HG03342 (cell line): Measurements from ENCODE around the gene BEND3.
A peak's percentile ranks its signal among the peaks of the same experiment; 100 is the strongest.
"Not testable (repeated sequence)": the region's sequence is repeated elsewhere in the genome, so short reads cannot be mapped to it uniquely, and the experiment has no call there.

Experiments
- ATAC-seq: cut with Tn5 transposase; IDR thresholded peaks from one replicate; pipeline ENCODE4 v1.9.1; 2021; ENCODE audit warnings: mild to moderate bottlenecking, moderate library complexity; ENCODE audit not compliant: unreplicated experiment

Gene BEND3

DNA sequence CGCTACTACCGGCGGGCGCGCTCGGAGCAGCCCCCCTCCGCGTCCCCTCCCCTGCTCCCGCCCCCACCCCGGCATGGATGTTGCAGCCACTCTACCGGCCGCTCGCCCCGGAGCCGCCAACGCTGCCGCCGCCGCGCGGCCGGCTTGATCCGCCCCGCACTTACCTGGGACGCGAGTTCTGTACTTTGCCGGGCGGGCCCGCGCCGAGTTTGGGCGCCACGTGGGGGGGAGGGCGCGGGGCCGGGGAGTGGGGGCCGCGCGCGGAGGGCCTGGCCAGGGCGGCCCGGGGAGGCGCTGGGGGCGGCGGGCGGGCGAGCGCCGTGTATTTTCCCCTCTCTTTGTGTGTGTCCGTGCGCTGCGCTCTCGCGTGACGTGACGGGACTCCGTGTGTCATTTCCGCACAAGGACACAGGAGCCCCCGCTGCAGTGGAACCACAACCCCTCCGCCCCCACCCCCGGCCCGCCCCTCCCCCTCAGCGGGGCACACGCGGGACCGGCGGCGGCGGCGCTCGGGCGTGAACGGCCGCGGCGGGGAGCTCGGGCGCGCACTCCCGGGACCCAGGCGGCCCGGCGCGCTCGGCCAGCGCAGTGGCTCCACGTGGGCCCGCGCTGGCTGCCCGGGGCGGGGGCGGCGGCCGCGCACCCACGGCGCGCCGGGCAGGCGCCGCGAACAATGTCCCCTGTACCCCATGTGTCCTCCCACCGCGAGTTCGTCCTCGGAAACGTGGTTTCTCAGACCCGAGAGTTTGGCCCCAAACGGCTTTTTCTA lies at the start of gene BEND3:
TSS of gene BEND3 (minus strand) at position 590 of the 769 bp plus-strand sequence. CDS start 16,230 bp downstream, outside the sequence.
- ATAC-seq = peak; percentile 26

DNA sequence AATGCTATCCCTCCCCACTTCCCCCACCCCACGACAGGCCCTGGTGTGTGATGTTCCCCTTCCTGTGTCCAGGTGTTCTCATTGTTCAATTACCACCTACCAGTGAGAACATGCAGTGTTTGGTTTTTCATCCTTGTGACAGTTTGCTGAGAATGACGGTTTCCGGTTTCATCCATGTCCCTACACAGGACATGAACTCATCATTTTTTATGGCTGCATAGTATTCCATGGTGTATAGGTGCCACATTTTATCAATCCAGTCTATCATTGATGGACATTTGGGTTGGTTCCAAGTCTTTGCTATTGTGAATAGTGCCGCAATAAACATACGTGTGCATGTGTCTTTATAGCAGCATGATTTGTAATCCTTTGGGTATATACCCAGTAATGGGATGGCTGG lies 49.0 kb upstream of the BEND3 start:
- ATAC-seq = not testable (repeated sequence)

- ATAC-seq = no peak
Observed at GRCh38 chr6:107161521-107161920, 46.2 kb upstream of the BEND3 start.

DNA sequence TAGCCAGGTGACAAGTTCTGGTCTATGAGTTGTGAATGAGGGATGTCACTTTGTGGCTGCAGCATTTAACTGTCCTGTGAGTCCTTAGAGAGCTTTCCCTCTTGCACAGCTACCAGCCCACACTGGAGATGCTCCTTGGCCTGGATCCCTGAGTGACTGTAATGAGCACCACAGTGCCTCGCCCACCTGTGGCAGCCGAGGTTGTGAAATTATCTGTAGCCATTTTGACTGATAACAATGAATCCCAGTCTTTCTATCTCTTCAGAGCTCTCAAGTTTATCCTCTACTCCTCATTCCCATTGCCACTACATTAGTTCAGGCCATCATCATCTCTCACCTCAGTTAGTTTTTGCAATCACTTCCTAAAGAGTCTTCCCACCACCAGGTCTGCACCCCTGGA lies 41.3 kb upstream of the BEND3 start:
- no peak for ATAC-seq

GRCh38 chr6:107154801-107155160 lies 39.5 kb upstream of the BEND3 start:
- no peak for ATAC-seq

DNA sequence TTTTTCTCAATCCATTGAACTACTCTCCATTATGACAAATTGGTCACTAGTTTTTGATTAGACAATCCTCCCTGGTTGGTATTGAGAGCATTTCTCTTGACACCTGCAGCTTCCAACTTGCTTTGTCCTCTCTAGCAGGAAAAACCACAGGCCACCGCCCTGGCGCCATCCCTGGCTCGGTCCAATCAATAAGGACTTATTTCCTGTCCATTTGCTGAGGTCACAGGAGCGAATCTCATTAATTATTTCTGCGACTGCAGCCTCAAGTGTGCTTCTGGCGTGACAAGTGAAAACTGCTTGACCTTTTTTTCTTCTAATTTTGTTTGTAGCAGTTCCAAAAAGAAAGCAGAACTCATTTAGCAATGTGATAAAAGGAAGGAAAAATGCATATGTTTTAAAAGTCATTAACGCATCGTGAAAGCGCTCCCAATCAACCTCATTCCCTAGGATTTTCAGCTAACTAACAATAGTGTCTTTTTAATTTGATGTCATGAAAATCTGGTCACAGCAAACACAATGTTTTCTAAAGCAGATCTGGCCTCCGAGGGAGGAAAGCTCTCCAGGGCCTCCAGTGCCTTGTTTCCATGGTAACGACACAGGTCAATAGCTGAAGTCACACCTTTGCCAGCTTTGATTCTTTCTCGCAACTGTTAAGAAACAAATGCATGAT lies 39.0 kb upstream of the BEND3 start:
- ATAC-seq = no peak

- no peak for ATAC-seq
Observed at GRCh38 chr6:107152638-107153430, 37.5 kb upstream of the BEND3 start.

DNA sequence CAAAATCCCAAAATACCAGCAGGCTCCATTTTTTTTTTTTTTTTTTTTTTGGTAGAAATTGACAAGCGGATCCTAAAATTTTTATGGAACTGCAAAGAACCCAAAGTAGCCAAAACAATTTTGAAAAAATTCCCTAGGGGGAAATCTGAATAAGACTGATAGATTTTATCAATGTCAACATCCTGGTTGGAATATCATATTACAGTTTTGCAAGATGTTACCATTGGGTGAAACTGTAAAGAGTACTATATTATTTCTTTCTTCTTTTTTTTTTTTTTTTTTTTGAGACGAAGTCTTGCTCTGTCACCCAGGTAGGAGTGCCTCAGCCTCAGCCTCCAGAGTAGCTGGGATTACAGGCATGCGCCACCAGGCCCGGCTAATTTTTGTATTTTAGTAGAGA lies 29.4 kb upstream of the BEND3 start:
- ATAC-seq = no peak

DNA sequence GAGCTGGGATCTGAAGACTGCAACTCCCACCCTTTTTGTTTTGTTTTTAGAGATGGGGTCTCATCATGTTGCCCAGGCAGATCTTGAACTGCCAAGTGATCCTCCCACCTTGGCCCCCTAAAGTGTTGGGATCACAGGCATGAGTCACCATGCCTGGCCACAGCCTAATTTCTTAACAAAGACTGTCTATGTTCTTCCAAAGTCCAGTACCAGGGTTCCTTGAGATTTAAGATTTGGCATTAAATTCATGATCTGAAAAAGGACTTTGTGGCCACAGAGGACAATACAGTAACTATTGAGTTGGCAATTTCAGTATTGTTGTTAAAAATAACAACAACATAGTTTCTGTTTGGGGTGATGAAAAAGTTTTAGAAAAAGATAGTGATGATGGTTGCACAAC lies 28.7 kb upstream of the BEND3 start:
- ATAC-seq = no peak

DNA sequence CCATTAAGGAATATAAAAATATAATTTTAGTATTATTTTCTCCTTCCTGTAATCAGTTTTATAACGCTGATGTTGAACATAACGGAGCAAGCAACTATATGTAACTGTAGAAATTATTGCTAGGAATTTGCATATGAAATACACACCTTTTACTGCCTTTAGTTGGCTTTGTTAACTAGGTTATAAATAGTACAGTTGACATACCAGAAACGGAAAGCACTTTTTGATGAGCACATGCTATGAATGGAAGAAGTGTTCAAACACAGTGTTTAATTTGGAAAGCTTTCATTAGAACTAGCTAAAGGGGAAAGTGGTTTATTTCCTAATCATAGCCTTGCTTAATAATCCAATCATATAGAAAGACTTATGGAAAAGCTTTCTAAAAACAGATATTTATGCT lies 25.3 kb upstream of the BEND3 start:
- ATAC-seq = no peak

DNA sequence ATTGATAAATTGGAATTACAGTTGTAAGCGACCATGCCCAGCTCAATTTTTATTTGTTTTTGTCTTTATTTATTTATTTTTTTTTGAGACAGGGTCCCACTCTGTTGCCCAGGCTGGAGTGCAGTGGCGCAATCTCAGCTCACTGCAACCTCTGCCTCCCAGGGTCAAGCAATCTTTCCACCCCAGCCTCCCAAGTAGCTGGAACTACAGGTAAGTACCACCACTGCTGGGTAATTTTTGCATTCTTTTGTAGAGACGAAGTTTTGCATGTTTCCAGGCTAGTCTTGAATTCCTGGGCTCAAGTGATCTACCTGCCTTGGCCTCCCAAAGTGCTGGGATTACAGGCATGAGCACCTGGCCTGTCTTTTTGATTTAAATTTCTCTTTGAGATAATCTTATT lies 21.0 kb upstream of the BEND3 start:
- not testable (repeated sequence) for ATAC-seq

GRCh38 chr6:107135048-107135680 lies 19.8 kb upstream of the BEND3 start:
- not testable (repeated sequence) for ATAC-seq

DNA sequence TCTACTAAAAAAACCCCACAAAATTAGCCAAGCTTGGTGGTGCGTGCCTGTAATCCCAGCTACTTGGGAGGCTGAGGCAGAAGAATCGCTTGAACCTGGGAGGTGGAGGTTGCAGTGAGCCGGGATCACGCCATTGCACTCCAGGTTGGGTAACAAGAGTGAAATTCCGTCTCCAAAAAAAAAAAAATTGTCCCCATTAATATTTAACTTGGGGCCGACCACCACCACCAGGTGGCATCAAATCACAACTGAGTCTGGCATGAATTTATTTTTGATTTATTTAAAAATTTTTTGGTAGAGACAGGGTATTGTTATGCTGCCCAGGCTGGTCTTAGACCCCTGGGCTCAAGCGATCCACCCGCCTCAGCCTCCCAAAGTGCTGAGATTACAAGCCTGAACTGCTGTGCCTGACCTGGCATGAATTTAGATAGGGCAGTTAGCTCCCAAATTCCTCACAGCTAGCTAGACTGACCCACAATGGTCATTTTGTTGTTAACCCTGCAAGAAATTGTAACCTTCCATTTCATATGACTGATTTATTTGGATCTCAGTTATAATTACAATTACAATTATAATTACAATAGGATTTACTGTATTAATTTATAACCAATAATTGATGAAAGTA lies 17.1 kb upstream of the BEND3 start:
- no peak for ATAC-seq

- ATAC-seq = no peak
Observed at GRCh38 chr6:107129370-107129925, 14.1 kb upstream of the BEND3 start.

- ATAC-seq = no peak
Observed at GRCh38 chr6:107128577-107128976, 13.3 kb upstream of the BEND3 start.

DNA sequence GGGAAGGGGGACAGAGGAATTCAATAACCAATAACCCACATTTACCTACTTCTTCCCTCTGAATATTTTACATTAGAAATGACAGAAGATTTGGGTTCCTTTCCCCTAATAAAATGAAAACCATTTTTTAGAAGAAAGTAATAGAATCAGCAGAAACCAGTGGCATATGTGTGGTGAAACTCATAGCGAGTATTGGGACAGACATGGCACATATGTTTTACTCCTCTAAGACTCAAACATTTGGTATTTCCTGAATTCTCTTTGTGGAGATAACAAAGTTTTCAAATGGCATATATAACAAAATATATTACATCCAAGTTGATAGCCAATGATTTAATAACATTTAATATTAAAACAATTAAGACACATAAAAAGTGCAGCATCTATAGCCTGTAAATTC lies 12.9 kb upstream of the BEND3 start:
- no peak for ATAC-seq

GRCh38 chr6:107125771-107126170 lies 10.5 kb upstream of the BEND3 start:
- no peak for ATAC-seq

DNA sequence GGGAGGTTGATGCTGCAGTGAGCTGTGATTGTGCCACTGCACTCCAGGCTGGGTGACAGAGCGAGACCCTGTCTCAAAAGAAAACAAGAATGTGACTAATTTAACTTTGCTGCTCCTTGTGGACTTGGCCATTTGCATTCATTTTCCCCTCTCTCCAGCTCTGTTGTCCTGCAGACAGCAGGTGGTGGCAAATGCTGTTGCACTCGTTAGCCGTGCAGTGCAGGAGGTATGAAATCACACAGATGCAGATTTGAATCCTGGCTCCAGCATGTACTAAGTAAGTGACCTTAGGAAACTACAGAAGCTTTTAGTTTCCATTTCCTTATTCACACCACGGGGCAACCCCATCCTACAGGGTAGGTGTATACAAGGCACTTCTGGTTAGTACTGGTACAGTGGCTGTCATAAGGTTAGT lies 9.6 kb upstream of the BEND3 start:
- ATAC-seq = peak; percentile 86

DNA sequence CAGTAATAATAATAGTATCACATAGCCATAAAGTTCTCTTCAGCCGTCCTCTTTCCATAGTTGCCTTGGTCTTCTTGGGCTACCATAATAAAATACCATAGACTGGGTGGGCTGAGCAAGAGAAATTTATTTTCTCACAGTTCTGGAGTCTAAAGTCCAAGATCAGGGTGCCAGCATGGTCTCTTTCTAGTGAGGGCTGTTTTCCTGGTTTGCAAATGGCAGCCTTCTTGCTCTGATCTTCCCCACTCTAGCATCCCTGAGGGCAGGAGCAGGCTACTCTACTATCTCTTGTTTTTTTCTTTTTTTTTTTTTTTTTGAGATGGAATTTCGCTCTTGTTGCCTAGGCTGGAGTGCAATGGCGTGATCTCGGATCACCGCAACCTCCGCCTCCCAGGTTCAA lies 8.2 kb upstream of the BEND3 start:
- ATAC-seq = no peak

DNA sequence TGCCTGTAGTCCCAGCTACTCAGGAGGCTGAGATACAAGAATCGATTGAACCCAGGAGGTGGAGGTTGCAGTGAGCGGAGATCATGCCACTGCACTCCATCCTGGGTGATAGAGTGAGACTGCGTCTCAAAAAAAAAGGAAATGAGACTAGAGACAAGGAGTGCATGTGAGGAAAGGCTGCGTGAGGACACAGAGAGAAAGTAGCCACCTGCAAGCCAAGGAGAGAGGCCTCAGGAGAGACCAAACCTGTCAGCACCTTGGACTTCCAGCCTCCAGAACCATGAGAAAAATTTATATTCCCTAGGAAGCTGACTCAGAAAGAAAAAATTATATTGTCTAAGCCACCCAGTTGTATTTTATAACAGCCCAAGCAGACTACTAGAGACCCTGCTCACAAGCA lies 7.4 kb upstream of the BEND3 start:
- ATAC-seq = no peak
